Measurements from ENCODE around the gene ADGRE2.

The ADGRE2 gene

GRCh38 chr19:14732510-14732909, 45.9 kb downstream of the ADGRE2 start:
- no peak for DNase-seq

- DNase-seq: no peak
These were observed 47.2 kb downstream of the ADGRE2 start for GRCh38 chr19:14731200-14731599.

GRCh38 chr19:14728595-14728994, 49.8 kb downstream of the ADGRE2 start:
- no peak for DNase-seq

- no peak for DNase-seq
These were observed 56.2 kb downstream of the ADGRE2 start for GRCh38 chr19:14722127-14722526.

- DNase-seq: no peak
These were observed 59.2 kb downstream of the ADGRE2 start for GRCh38 chr19:14719162-14719561.

- DNase-seq: no peak
These were observed 59.7 kb downstream of the ADGRE2 start for GRCh38 chr19:14718522-14719116.

GRCh38 chr19:14715841-14716240, 62.5 kb downstream of the ADGRE2 start:
- no peak for DNase-seq

- no peak for DNase-seq
These were observed 73.9 kb downstream of the ADGRE2 start for GRCh38 chr19:14704450-14704849.

GRCh38 chr19:14703833-14704232, 74.5 kb downstream of the ADGRE2 start:
- DNase-seq: no peak

GRCh38 chr19:14700711-14701375, 77.5 kb downstream of the ADGRE2 start:
- no peak for DNase-seq

- DNase-seq: no peak
These were observed 78.7 kb downstream of the ADGRE2 start for GRCh38 chr19:14699641-14700040.

- DNase-seq: no peak
These were observed 82.9 kb downstream of the ADGRE2 start for GRCh38 chr19:14695471-14695870.

GRCh38 chr19:14694641-14695266, 83.6 kb downstream of the ADGRE2 start:
- DNase-seq: no peak

- DNase-seq: peak; percentile 95 to 97
These were observed 88.5 kb downstream of the ADGRE2 start, which contains the start of gene ZNF333 for GRCh38 chr19:14689598-14690503. ZNF333 (plus strand) TSS chr19:14690048; CDS start chr19:14693492, 3,444 bp downstream.

GRCh38 chr19:14686411-14686810, 91.9 kb downstream of the ADGRE2 start:
- peak; percentile 22 to 52 for DNase-seq

- DNase-seq: peak; percentile 23 to 30
These were observed 94.9 kb downstream of the ADGRE2 start for GRCh38 chr19:14683439-14683838.
